AG08395 (cell line): ENCODE data around the gene H6PD.

Experiments used
- DNase-seq: peaks from one replicate; pipeline ENCODE4 v3.0.0; 2012; ENCODE audit warnings: mixed read lengths, low spot score

Gene H6PD

GRCh38 chr1:9241891-9242290 is 7.3 kb downstream of the H6PD start:
- DNase-seq, result no peak

- no peak for DNase-seq
Measured at GRCh38 chr1:9242338-9242969, 7.9 kb downstream of the H6PD start.

DNA sequence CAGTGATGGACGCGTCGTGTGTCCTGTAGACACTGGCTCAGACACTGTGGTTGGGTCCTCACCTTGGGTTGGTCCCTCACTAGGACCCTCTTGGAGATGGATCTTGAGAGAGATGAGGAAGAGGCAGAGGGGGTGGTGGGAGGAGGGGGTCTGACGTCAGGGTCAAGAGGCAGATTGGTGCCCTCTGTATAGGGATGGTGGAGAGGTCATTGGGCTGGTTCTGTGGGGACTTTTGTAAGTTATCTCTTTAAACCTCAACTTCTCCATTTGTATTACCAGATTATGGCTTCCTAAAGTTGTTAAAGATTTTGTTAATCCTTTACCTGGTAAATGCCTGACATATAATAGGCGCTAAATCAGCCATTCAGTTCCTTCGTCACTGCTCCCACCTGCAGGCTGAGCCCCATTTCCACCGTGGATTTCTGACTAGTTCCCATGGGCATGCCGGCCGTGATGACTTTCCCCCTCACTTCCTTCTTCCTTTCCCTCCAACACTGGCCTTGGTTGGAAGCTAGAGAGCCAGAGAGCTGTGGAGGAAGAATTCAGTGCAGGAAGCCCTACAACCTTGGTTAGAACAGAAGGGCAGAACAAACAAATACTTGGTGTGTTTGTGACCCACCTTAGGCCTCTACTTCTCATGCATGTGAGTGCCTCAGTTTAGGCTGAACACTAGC is 8.6 kb downstream of the H6PD start:
- no peak for DNase-seq

- no peak for DNase-seq
Measured at GRCh38 chr1:9244501-9245229, 10.1 kb downstream of the H6PD start.

DNA sequence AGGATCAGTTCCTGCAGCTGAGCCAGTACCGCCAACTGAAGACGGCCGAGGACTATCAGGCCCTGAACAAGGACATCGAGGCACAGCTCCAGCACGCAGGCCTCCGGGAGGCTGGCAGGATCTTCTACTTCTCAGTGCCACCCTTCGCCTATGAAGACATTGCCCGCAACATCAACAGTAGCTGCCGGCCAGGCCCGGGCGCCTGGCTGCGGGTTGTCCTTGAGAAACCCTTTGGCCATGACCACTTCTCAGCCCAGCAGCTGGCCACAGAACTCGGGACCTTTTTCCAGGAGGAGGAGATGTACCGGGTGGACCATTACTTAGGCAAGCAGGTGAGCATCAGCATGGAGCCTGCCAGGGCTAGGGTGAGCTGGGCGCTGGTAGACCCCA is 10.7 kb downstream of the H6PD start:
- no peak for DNase-seq

- no peak for DNase-seq
Measured at GRCh38 chr1:9245661-9246060, 11.1 kb downstream of the H6PD start.

DNA sequence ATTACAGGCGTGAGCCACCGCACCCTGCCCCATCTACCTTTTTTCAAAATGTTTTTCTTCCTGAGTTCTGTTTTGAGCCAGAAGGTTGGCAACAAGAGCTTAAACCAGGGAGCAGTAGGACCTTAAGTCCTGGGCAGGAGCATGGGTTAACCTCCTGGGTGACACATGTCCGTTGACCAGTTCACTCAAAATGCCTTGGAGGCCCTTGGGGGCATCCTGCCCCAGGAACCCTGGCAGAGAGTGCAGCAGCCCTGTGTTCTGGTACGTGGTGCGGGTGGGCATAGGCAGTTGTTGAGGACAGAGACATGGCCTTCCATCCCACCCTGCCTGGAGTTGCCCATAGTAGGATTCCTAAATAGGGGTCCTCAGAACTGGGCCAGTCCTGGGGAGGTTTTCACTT is 11.6 kb downstream of the H6PD start:
- DNase-seq, result no peak

DNA sequence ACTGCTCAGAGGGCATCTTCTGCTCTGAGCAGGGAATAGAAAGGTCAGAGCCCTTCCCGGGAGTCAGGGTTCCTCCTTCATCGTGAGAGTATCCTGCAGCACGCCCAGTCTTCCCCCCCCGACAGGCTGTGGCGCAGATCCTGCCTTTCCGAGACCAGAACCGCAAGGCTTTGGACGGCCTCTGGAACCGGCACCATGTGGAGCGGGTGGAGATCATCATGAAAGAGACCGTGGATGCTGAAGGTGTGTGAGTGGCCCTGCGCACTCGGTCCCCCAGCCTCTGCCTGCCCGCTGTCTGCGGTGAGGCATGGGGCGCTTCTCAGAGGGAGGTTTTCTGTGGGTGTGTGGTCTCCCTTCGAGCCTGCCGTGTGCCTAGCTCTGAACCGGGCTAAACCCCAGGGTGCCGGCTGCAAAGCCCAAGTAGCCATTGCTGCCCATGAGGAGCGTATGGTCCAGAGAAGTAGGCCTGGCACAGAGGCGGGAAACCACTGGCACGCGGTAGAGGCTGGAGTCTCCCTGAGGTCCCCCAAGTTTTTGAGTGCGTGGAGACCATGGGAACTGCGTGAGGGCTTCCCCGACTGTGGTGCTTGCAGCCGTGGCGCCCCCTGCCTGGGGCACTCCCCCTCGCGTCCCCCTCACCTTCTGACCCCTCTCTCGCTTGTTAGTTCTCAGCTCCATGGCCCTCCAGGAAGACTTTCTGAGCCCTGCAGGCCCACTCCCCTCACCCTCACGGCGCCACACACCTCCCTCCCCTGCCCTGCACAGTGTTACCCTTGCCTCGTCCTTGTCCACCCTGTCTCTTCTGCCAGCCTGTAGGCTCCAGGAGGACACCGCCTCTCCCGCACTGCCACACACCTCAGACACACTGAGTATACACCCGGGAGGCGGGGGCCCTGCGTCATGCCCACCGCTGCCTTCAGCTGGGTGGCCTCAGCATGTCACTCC is 12.5 kb downstream of the H6PD start:
- no peak for DNase-seq

DNA sequence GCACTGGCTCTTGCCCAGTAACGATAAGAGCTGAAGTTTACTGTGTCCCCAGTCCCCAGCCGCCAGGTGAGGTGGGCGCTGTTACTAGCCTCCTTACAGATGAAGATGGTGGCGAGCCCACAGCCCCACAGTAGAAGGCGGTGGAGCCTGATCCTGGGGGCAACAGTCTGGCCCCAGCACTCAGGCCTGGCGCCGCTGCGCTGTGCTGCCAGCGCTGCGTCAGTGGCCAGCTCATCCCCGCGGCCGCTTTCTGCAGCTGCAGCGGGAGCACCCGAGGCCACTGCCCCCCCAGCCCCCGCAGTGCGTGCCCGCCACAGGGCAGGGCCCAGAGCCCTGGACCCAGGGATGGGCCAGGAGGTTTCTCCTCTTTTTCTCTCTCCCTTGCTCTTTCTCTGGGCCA is 13.3 kb downstream of the H6PD start:
- no peak for DNase-seq

GRCh38 chr1:9248341-9249262 is 14.0 kb downstream of the H6PD start:
- DNase-seq, result no peak

GRCh38 chr1:9249263-9249533 is 14.6 kb downstream of the H6PD start:
- DNase-seq, result no peak

GRCh38 chr1:9249534-9250410 is 15.2 kb downstream of the H6PD start:
- DNase-seq, result peak; percentile 61

- DNase-seq, result no peak
Measured at GRCh38 chr1:9250411-9251381, 16.1 kb downstream of the H6PD start.

DNA sequence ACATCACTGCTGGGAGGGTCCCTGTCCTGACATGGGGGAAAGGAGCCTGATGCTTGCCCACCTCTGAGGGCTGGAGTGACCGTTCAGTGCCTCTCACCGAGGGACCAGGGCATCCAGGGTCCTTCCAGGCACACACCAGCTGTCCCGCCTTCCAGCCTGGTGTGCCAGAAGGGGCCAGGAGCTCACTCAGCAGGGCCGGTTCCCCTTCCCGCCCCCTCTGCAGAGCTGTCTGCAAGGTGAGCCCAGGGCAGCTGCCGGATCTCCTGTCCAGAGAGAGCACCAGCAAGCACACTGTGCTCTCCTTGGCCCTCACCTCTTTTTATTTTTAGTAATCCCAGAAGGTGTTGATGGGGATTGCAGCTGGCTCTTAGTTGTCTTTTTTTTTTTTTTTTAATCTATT is 16.9 kb downstream of the H6PD start:
- no peak for DNase-seq

GRCh38 chr1:9253004-9253403 is 18.4 kb downstream of the H6PD start:
- no peak for DNase-seq

- DNase-seq, result no peak
Measured at GRCh38 chr1:9253453-9254105, 19.0 kb downstream of the H6PD start.

- no peak for DNase-seq
Measured at GRCh38 chr1:9256332-9256731, 21.8 kb downstream of the H6PD start.

GRCh38 chr1:9257851-9258250 is 23.3 kb downstream of the H6PD start:
- no peak for DNase-seq

GRCh38 chr1:9258629-9259028 is 24.1 kb downstream of the H6PD start:
- no peak for DNase-seq
